AG08395 (cell line): ENCODE data around the gene CYP8B1.
A peak's percentile ranks its signal among the peaks of the same experiment; 100 is the strongest.

ENCODE experiments used
- DNase-seq: peaks from one replicate; pipeline ENCODE4 v3.0.0; 2012; ENCODE audit warnings: mixed read lengths, low spot score

CYP8B1 gene, protein sequence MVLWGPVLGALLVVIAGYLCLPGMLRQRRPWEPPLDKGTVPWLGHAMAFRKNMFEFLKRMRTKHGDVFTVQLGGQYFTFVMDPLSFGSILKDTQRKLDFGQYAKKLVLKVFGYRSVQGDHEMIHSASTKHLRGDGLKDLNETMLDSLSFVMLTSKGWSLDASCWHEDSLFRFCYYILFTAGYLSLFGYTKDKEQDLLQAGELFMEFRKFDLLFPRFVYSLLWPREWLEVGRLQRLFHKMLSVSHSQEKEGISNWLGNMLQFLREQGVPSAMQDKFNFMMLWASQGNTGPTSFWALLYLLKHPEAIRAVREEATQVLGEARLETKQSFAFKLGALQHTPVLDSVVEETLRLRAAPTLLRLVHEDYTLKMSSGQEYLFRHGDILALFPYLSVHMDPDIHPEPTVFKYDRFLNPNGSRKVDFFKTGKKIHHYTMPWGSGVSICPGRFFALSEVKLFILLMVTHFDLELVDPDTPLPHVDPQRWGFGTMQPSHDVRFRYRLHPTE

GRCh38 chr3:42875325-42876151, at the start of gene CYP8B1:
Gene CYP8B1 (minus strand): TSS chr3:42875879. CDS start chr3:42875816, 63 bp downstream.
- no peak for DNase-seq

GRCh38 chr3:42923606-42924005, 47.9 kb upstream of the CYP8B1 start:
- no peak for DNase-seq

DNA sequence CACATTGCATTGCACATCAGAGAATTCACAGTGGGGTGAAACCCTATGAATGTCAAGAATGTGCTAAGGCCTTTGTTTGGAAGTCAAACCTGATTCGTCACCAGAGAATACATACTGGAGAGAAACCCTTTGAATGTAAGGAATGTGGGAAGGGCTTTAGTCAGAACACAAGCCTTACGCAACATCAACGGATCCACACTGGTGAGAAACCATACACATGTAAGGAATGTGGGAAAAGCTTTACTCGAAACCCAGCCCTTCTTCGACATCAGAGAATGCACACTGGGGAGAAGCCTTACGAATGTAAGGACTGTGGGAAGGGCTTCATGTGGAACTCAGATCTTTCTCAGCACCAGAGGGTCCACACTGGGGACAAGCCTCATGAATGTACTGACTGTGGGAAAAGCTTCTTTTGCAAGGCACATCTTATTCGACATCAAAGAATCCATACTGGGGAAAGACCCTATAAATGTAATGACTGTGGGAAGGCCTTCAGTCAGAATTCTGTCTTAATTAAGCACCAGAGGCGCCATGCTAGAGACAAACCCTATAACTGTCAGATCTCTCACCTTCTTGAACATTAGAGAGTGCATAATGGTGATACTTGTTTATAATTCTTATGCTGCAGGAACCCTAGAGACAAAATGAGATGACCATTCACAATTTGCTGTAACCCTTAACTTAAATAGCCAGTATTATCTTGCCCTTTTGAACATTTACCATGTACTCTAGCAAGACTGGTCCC, 39.3 kb upstream of the CYP8B1 start:
- DNase-seq = no peak

GRCh38 chr3:42911551-42911950, 35.9 kb upstream of the CYP8B1 start:
- no peak for DNase-seq

- no peak for DNase-seq
Observed at GRCh38 chr3:42908675-42909074, 33.0 kb upstream of the CYP8B1 start.

- peak; percentile 14 for DNase-seq
Observed at GRCh38 chr3:42906848-42907183, 31.1 kb upstream of the CYP8B1 start.

DNA sequence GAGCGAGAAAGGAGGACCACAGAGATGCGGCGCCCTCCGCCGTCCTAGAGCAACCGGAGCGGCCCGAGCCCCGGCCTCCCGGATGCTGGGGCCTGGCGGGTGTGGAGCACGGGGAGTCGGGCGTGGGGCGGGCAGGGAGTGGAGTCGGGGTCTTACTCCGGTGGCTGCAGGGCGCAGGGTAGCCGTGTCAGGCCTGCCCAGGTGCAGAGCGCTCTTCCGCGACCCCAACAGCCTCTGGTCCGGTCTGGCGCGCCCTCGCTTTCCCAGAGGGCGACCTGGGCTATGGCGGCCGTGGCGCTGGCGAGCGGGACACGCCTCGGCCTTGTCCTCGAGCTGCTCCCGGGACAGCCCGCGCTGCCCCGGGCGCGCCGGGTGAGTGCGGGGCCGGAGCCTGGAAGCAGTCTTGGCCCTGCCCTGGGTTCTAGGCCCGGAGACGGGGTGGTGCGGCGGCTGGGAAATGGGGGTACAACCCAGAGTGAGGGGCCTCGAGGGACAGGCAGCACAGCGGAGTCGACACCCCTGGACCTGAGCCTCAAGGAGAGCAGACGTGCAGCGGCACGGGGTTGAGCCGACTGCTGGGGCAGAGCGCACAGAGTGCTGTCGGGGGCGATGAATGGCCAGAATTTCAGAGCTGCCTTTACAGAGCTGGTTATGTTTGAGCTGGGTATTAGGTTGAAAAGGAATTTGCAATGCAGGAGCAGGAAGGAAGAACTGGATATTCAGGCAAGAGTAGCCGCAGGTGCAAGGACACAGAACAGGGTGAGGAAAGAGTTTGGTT, 30.6 kb upstream of the CYP8B1 start, which contains the start of gene ZNF662:
Gene ZNF662, plus strand, starts transcription at position 73 of the 778 bp plus-strand sequence. CDS start 1,973 bp downstream, outside the sequence.
- DNase-seq = peak; percentile 58

DNA sequence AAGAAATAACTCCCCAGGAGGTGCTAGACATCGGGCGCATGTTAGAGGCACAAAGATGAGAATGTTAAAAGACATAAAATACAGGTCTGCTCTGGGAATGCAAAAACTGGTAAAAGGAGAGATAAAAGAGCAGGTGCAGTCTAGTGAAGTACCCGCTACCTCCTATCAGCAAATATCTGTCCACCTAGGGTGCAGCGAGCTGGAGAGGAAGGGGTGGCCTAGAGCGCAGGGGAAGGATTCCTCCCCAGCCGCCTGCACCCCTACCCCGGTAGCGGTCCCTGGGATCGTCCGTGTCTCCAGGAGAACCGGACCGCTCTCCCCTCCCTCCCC, 30.0 kb upstream of the CYP8B1 start:
- DNase-seq = no peak

DNA sequence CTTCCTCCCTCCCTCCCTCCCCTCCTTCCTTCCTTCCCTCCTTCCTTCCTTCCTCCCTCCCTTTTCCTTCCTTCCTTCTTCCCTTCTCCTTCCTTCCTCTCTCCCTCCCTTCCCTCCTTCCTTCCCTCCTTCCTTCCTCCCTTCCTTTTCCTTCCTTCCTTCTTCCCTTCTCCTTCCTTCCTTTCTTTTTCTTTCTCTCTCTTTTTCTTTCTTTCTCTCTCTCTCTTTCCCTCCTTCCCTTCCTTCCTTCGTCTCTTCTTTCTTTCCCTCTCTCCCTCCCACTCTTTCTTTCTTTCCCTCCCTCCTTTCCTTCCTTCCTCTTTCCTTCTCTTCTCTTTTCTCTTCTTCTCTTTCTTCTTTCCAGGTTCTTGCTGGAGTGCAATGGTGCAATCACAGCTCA, 28.4 kb upstream of the CYP8B1 start:
- DNase-seq = no peak

GRCh38 chr3:42902257-42902656, 26.6 kb upstream of the CYP8B1 start:
- DNase-seq = no peak

DNA sequence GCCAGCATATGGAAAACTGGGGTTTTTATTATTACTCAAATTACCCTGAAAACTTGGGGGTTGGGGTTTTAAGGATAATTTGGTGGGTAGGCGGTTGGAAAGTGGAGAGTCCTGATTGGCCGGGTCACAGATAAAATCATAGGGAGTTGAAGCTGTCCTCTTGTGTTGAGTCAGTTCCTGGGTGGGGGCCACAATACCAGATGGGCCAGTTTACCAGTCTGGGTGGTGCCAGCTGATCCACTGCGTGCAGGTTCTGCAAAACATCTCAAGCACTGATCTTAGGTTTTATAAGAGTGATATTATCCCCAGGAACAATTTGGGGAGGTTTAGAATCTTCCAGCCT, 25.4 kb upstream of the CYP8B1 start:
- no peak for DNase-seq

DNA sequence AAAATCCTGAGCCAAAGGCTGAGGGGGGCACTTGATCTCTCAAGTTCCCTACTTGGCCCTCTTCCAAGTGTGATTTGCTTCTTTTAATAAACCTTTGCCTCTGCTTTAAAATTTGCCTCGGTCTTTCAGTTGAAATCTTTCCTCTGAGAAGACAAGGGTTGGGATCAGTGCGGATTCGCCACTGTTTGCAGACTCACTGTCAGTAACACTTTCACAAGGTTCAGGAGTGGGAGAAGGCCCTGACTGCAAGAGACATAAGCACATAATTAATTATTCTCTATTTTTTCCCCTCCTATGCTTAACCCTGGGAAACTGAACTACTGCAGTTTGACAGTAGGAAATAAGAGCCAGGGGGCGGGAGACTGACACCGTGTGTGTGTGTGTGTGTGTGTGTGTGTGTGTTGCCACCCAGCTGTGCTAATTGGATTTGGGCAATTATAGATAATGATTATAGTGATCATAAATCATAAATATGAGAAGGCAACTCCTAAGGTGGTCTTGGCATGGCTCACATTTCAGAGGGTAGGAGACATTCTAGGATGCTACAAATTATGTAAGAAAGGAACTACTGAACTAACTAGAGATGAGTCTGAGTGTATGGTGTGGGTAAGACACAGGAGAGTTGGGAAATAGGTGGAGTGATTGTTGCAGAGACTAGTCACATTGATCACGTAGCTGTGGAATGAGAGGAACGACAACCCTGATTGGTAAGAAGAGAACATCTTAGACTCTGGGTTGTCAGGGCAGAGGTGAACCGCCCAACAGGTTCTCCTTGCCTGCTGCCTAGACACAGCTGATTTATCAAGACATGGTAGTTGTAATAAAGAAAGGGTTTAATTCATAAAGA, 24.8 kb upstream of the CYP8B1 start:
- DNase-seq = no peak

DNA sequence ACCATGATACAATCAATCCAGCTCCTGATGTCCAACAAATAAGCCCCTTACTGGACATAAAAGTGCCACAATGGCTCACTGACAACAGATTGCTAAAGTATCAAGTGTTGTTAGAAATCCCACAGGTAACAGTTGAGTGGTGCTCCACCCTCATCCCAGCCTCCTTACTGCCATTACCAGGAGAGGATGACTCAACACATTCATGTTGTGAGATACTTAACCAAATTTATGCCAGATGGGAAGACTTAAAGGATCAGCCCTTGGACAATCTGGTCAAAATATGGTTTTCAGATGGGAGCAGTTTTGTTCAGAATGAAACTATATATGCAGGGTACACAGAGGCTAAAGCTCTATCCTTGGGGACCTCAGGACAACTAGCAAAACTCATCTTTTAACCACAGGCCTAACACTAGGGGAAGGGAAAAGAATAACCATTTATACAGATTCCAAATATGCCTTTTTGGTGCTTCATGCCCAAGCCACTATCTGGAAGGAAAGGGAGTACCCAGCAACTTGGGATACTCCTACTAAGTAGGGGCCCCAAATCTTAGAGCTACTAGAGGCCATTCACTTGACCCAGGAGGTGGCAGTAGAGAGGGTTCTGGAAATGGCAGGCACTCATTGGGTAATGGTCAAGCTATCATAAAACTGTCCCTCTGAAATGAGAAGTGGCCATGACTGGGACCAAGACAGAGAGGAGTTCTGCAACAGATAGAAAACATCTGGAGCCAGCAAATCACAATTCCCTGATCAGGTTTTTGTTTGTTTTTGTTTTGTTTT, 23.4 kb upstream of the CYP8B1 start:
- DNase-seq = no peak

DNA sequence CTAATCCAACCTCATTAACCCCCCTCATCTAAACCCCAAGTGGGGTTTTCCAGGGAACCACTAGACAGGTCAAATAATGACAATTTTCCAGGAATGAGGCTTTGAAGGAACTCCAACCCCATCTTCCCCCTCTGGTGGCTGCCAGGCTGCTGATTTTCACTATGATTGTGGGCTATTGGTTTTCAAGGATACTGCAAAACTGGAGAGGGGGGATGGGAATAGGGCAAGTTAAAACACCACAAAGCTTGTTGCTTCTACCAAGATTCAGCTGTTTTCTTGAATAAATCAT, 19.8 kb upstream of the CYP8B1 start:
- DNase-seq = no peak

GRCh38 chr3:42894698-42895579, 19.3 kb upstream of the CYP8B1 start:
- DNase-seq = no peak

DNA sequence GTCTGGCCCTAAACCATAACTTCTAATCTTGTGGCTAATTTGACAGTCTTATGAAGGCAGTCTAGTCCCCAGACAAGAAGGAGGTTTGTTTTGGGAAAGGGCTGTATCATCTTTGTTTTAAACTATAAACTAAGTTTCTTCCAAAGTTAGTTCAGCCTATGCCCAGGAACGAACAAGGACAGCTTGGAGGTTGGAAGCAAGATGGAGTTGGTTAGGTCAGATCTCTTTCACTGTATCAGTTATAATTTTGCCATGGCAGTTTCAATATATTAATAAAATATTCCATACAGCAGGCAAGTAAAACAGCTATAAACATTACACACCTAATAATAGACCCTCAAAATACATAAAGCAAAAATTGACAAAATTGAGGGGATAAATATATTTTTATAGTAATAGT, 17.1 kb upstream of the CYP8B1 start:
- no peak for DNase-seq

DNA sequence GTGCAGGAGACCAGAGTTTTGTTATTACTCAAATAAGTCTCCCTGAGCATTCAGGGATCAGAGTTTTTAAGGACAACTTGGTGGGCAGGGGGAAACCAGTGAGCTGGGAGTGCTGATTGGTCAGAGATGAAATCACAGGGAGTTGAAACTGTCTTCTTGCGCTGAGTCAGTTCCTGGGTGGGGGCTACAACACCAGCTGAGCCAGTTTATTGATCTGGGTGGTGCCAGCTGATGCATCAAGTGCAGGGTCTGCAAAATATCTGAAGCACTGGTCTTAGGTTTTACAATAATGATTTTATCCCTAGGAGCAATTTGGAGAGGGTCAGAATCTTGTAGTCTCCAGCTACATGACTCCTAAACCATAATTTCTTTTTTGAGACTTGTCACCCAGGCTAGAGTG, 16.5 kb upstream of the CYP8B1 start:
- DNase-seq = no peak

DNA sequence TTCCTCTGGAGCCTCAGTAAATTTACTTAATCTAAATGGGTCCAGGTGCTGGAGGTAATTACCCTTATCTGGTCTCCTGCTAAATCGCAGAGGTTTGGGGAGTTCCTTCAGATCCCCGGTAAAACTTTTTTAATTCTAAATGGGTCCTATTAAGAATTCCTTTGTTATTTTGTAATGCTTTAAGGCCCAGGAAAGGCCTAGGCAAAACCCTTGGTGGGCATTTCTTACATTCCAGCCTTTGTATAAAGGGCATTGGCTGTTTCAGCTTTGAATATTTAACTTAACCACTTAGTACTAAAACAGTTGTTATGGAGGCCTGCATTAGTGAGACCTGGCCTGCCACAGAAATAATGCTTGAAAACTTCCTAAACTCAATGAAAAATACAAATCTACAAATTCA, 15.4 kb upstream of the CYP8B1 start:
- no peak for DNase-seq

GRCh38 chr3:42887084-42887483, 11.4 kb upstream of the CYP8B1 start:
- no peak for DNase-seq
